Astrocyte of the cerebellum (primary cell): Measurements from ENCODE around the gene SEMA5B.

Experiments
- DNase-seq: peaks from one replicate; pipeline ENCODE4 v3.0.0-alpha.2; 2011; ENCODE audit warnings: low read depth
- H3K4me3 ChIP-seq: 2 replicates; pipeline ENCODE4 v1.5.1; 2011; ENCODE audit warnings: mild to moderate bottlenecking, low read depth, low read length, moderate library complexity
- in situ Hi-C: cut with HindIII; loops from 2 replicates; pipeline ENCODE4 v1.10.0; 2017; ENCODE audit warnings: low sequenced_read_pairs
- TF ChIP-seq, protein P1 (sequence below): IDR thresholded peaks from 2 replicates; pipeline ENCODE4 v1.5.1; 2012; ENCODE audit warnings: low read length, low read depth, moderate library complexity, mild to moderate bottlenecking; ENCODE audit errors: missing control alignments

The SEMA5B gene

DNA sequence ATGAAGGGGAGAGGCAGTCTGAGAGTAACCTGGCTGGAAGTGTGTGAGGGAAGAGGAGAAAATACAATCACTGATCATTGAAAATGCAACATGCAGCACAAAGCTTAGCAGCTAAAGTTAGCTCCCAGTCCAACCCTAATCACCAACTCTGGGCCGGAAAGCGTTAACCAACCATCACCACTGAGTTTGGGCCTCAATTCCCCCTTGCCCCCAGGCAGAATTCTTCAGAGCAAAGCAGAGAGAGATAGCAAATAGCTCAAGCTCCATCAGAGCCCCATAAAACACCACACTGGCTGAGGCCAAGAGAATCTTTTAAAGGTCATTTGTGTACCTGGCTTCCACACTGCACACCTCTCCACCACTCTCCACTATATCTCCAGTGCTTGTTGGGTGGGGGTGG lies 23.1 kb upstream of the SEMA5B start:
- TF ChIP-seq, protein P1, sequence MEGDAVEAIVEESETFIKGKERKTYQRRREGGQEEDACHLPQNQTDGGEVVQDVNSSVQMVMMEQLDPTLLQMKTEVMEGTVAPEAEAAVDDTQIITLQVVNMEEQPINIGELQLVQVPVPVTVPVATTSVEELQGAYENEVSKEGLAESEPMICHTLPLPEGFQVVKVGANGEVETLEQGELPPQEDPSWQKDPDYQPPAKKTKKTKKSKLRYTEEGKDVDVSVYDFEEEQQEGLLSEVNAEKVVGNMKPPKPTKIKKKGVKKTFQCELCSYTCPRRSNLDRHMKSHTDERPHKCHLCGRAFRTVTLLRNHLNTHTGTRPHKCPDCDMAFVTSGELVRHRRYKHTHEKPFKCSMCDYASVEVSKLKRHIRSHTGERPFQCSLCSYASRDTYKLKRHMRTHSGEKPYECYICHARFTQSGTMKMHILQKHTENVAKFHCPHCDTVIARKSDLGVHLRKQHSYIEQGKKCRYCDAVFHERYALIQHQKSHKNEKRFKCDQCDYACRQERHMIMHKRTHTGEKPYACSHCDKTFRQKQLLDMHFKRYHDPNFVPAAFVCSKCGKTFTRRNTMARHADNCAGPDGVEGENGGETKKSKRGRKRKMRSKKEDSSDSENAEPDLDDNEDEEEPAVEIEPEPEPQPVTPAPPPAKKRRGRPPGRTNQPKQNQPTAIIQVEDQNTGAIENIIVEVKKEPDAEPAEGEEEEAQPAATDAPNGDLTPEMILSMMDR: no peak
- in situ Hi-C loops: no loop called here
- DNase-seq: no peak
- H3K4me3 ChIP-seq: no peak overlapping the region

DNA sequence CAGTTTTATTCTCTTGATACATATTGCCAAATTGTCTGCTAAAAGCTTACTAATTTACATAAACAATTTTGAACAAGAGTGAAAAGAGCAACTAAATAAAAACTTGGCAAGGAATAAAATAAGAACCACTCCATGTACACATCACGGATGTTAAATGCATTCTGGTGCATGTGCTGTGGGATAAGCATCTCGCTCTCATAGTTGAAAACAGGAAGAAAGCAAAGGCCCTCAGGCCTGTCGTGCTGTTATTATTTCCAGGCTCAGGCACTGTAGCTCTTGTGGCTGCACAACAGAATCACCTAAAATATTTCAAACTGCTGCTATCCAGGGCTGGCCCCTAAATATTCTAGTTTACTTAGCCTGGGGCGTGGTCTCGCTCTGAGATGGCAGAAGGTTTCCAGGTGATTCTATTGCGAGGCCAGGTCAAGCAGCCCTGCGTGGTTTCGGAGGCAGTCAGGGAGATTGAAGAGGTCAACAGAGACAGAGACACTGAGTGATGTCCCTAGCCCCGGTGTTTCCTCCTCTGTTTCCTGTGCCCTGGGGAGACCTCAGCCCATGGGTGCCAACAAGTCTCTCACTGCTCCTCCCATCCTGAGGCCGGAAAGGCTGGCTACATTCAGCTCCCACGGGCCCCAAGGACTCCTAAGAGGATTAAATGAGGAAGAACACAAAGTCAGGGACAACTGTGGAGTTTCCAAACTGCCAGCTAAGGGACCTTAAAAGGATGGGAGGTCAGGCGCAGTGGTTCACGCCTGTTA lies 21.1 kb upstream of the SEMA5B start:
- TF ChIP-seq, protein P1: no peak
- no peak for DNase-seq
- in situ Hi-C loops: no loop called here
- no peak overlapping the region for H3K4me3 ChIP-seq

DNA sequence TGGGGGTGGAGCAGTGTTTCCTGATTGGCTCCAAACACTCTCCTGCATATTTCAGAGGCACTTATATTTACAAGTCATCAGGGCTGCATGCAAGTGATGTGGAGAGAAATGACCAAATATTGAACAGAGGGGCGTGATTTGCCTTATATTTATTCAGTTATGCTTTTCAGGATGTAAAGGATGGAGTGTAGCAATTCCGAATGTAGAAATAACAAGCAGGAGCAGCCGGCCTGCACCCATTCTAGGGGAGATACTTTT lies 19.4 kb upstream of the SEMA5B start:
- DNase-seq: no peak
- in situ Hi-C loops: no loop called here
- no peak overlapping the region for H3K4me3 ChIP-seq
- TF ChIP-seq, protein P1: no peak

DNA sequence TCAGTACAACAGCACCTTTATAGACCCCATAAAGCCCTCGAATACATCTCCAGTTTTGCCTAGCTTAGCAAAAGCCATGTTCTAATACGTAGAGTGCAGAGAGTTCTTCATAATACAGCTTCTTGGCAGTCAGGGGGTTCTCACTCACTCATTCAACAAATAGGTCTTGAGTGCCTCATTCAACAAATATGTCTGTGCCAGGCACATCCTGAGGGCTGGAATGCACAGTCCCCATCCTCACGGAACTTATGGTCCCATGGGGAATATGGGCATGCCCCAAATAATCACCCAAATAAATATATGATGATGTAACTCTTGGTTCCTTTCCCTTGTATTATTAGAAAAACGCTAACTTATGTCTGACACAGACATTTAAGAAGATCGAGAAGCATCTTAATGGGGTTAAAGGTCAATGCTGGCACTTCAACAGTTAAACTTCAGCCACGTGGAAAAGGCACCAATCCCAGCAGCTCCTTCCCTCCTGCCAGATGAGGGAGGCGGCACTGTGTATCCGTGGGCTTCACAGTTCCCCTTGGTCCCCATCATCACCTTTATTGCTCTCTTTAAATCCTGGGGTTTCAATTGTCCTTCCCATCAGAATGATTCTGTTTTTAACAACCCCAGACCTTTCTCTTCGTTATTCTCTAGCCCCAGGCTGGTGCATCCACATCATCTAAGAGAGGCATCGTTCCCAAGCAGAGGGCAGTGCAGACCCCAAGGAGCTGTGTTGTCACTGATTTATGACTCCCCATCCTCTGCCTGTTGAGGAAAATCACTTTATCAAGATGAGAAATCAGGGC lies 18.9 kb upstream of the SEMA5B start:
- in situ Hi-C loops: no loop called here
- TF ChIP-seq, protein P1: no peak
- no peak overlapping the region for H3K4me3 ChIP-seq

DNA sequence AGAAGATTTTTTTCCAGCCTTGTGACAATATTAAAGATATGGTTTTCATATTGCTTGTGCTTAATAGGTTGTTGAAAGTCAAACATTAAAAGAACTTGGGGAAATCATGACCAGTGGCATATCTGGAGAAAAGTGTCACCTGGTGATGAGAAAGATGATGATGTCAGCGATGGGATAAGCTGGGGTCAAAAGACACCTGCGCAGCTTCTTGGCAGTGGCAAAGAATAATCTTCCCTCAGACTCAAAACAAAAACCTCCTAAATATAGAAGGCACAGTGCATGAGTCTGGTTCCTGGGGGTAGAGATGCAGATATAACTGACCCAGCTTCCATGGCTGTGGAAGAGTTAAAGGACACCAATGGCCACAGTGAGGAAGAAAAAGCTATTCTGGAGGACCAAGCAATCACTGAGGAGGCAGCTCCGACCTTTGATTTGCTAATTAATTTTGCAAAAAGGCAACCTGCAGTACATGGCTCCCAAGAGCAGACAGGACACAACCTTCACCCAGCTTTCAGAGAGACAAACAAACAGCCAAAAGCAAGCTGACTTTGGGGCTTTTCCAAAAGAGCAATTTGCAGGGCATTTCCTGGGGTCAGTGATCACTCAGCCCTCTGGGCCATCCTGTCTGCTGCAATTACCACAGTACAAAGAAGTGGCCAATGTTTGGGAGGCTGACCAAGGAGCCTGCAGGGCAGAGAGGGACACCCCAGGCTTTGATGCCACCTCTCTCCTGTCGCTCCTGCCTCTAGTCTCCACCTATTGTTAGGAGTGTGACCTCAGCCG lies 17.6 kb upstream of the SEMA5B start:
- H3K4me3 ChIP-seq: no peak overlapping the region
- no peak for DNase-seq
- TF ChIP-seq, protein P1: no peak
- in situ Hi-C loops: no loop called here

More for the DNA sequence above, 18.9 kb upstream of the SEMA5B start:
- DNase-seq: no peak

DNA sequence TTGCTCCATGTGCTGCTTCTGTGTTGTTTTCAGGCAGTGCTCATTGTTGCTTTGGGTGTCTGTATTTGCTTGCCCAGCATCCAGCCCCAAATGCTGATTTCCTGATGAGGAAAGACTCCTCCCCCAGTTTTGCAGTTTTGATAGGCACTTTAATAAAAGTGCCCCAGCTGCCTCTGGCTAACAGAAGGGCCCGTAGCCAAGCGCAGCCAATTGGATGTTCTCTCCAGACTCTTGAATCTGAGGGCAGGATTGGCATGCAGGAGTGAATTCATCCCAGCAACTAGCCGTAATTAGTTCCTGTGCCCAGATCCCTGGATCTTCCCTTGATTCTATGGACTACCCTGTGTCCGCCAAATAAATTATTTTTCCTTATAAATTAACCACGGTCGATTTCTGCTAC lies 14.8 kb upstream of the SEMA5B start:
- in situ Hi-C loops: no loop called here
- no peak for DNase-seq
- TF ChIP-seq, protein P1: no peak
- no peak overlapping the region for H3K4me3 ChIP-seq
